Left kidney (tissue), 2 donors: ENCODE results near the gene ME3. TPM values are rescaled to one million over a fixed set of nuclear protein-coding genes. Genes with fewer than 3 reads are reported as not detected.
"Not testable (repeated sequence)": the region's sequence is repeated elsewhere in the genome, so short reads cannot be mapped to it uniquely, and the experiment has no call there.

ENCODE experiments used
- DNase-seq: peaks from one replicate; pipeline ENCODE4 v3.0.0-alpha.2; 2013
- polyA plus RNA-seq: library from polyadenylated mRNA; unstranded; fragments of 120-200 nt; gene quantifications from one replicate; pipeline ENCODE4 v1.2.1, GENCODE V29; 2013; ENCODE audit not compliant: insufficient read length

ME3 gene
- polyA plus RNA-seq, 1 donor: 29.7 TPM

- DNase-seq: no peak
Measured at GRCh38 chr11:86664930-86665329, 7.5 kb downstream of the ME3 start.

- no peak for DNase-seq
Measured at GRCh38 chr11:86663761-86664160, 8.7 kb downstream of the ME3 start.

GRCh38 chr11:86663291-86663690 is 9.1 kb downstream of the ME3 start:
- DNase-seq: no peak

GRCh38 chr11:86660736-86661135 is 11.7 kb downstream of the ME3 start:
- DNase-seq: no peak

GRCh38 chr11:86660088-86660487 is 12.3 kb downstream of the ME3 start:
- no peak for DNase-seq

- no peak for DNase-seq
Measured at GRCh38 chr11:86658534-86658933, 13.9 kb downstream of the ME3 start.

- not testable (repeated sequence) for DNase-seq
Measured at GRCh38 chr11:86645212-86645611, 27.2 kb downstream of the ME3 start.

GRCh38 chr11:86644291-86644690 is 28.1 kb downstream of the ME3 start:
- DNase-seq: no peak

GRCh38 chr11:86641537-86642261 is 30.7 kb downstream of the ME3 start:
- DNase-seq: no peak

- DNase-seq: no peak
Measured at GRCh38 chr11:86639137-86639536, 33.3 kb downstream of the ME3 start.

- DNase-seq: no peak
Measured at GRCh38 chr11:86638673-86639072, 33.7 kb downstream of the ME3 start.

- no peak for DNase-seq
Measured at GRCh38 chr11:86637988-86638387, 34.4 kb downstream of the ME3 start.

- no peak for DNase-seq
Measured at GRCh38 chr11:86636275-86636674, 36.1 kb downstream of the ME3 start.

GRCh38 chr11:86632499-86633269 is 39.7 kb downstream of the ME3 start:
- no peak for DNase-seq

GRCh38 chr11:86630229-86630981 is 42.0 kb downstream of the ME3 start:
- no peak for DNase-seq

GRCh38 chr11:86629045-86629706 is 43.2 kb downstream of the ME3 start:
- peak; percentile 33 for DNase-seq

GRCh38 chr11:86627776-86628455 is 44.5 kb downstream of the ME3 start:
- no peak for DNase-seq

- DNase-seq: no peak
Measured at GRCh38 chr11:86625981-86626380, 46.4 kb downstream of the ME3 start.

GRCh38 chr11:86625544-86625943 is 46.9 kb downstream of the ME3 start:
- DNase-seq: no peak

- no peak for DNase-seq
Measured at GRCh38 chr11:86624366-86624765, 48.0 kb downstream of the ME3 start.

GRCh38 chr11:86623736-86624135 is 48.7 kb downstream of the ME3 start:
- no peak for DNase-seq
